Upper lobe of left lung (tissue), 4 donors: ENCODE results near the gene TSPAN1.

Experiments used
- POLR2A ChIP-seq, 4 donors: fragments of 450-650 bp; IDR thresholded peaks; one replicate each; pipeline ENCODE4 v1.5.1; 2016 to 2017; ENCODE audit warnings: antibody characterized with exemption in 4 of 4, mild to moderate bottlenecking in 2 of 4
- TF ChIP-seq, protein P1 (sequence below), 6 experiments: fragments of 450-650 bp in 4 of 6; fragments of 200-600 bp in 2 of 6; sonication (generic) in 2 of 6; IDR thresholded peaks; one replicate each; pipeline ENCODE4 v1.5.1; 2016 to 2019; ENCODE audit warnings: antibody characterized with exemption in 6 of 6

DNA sequence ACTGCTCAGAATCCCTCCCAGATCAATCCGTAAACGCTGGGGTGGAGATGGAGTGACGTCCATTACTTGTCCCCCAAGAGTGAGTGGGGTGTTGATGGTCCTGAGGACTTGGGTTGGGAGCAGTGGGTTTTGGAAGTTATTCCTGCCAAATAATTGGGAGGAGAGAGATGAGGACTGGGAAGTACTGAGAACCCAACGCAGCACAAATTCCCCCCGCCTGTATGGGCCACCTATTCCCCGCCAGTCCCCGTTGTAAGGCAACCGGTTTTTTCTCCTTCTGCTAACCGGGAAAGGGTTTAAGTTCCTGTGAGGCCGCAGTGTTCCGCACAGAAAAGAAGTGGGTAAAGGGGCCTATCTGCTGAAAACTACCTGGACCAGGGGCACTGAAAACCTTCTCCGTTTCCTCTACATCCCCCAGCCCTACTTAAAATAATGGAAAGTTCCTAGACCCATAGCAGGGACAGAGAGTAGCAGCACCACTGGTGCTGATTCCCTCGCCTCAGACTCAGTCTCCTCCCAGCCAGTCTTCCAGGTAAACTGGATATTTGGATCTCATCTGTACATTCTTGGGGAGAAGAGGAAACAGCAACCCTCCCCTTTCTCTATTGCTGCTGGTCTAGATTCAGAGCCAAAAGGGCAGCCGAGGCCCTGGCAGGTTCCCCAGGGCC, 29.0 kb downstream of the TSPAN1 start:
- TF ChIP-seq, protein P1, sequence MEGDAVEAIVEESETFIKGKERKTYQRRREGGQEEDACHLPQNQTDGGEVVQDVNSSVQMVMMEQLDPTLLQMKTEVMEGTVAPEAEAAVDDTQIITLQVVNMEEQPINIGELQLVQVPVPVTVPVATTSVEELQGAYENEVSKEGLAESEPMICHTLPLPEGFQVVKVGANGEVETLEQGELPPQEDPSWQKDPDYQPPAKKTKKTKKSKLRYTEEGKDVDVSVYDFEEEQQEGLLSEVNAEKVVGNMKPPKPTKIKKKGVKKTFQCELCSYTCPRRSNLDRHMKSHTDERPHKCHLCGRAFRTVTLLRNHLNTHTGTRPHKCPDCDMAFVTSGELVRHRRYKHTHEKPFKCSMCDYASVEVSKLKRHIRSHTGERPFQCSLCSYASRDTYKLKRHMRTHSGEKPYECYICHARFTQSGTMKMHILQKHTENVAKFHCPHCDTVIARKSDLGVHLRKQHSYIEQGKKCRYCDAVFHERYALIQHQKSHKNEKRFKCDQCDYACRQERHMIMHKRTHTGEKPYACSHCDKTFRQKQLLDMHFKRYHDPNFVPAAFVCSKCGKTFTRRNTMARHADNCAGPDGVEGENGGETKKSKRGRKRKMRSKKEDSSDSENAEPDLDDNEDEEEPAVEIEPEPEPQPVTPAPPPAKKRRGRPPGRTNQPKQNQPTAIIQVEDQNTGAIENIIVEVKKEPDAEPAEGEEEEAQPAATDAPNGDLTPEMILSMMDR (IDR thresholded peaks at IDR 0.05), result no peak
- TF ChIP-seq POLR2A (IDR thresholded peaks at IDR 0.05), result no peak
